NT2/D1 (cell line): ENCODE measurements around the gene FXYD3.

Experiments used
- SUZ12 ChIP-seq: IDR thresholded peaks from 2 replicates; pipeline ENCODE4 v1.6.1; 2011; ENCODE audit not compliant: insufficient read length, insufficient read depth; ENCODE audit errors: extremely low read depth
- YY1 ChIP-seq: IDR thresholded peaks from 2 replicates; pipeline ENCODE4 v1.6.1; 2011; ENCODE audit not compliant: insufficient read length, insufficient read depth
- ZNF274 ChIP-seq: IDR thresholded peaks from 2 replicates; pipeline ENCODE4 v1.6.1; 2011; ENCODE audit warnings: mild to moderate bottlenecking, low read depth, low read length

DNA sequence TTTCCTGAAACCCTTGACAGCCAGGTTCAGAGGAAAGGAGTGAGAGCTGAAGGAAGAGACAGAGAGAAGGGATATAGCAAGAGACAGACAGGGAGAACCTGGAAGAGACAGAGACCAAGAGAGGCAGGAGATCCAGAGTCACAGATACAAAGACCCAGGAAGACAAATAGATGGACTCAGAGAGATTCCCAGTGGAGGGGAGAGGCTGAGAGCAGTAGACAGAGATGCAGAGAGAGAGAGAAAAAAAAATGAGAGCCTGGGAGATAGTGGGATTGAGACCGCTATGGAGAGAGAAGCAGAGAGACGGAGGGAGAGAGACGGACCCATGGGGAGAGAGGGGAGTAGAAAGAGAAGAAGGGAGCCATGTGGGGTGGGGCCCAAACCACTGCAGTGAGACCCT lies 28.2 kb downstream of the FXYD3 start:
- TF ChIP-seq YY1 (no peak), ZNF274 (no peak), SUZ12 (no peak)
